PC-3 (cell line): ENCODE results near the gene SLC45A1.

Experiments used
- CTCF ChIP-seq: fragments of 300-600 bp; sonication (generic); conservative IDR thresholded peaks from 2 replicates; pipeline ENCODE4 v1.5.1; 2017; ENCODE audit warnings: antibody characterized with exemption, low read depth, mild to moderate bottlenecking, low read length
- EZH2phosphoT487 ChIP-seq: fragments of 300-600 bp; sonication (generic); IDR thresholded peaks from 2 replicates; pipeline ENCODE4 v1.6.1; 2018; ENCODE audit warnings: mild to moderate bottlenecking, antibody characterized with exemption, low read length, borderline replicate concordance

DNA sequence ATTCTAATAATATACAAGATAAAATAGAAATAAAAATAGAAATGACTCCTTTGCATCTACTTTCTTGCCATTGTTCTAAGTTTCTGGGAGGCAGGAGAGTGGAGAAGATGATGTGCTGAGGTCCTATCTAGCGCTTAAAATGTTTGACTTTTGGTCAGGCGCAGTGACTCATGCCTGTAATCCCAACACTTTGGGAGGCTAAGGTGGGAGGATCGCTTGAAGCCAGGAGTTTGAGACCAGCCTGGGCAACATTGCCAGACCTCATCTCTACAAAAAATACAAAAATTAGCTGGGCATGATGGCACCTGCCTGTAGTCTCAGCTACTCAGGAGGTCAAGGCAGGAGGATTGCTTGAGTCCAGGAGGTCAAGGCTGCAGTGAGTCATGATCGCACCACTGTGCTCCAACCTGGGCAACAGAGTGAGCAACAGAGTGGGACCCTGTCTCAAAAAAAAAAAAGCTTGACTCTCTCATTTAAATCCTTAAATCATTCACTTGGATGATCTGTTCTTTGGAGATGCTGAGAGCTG, 24.2 kb upstream of the SLC45A1 start:
- no peak for TF ChIP-seq EZH2phosphoT487
- TF ChIP-seq CTCF: no peak
